ENCODE results near the gene MYBBP1A. TPM values are rescaled to one million over a fixed set of nuclear protein-coding genes. Genes with fewer than 3 reads are reported as not detected.

Gene MYBBP1A
- total and polyA plus RNA-seq, 2 of the 13 experiments (the other 11 are each of a cell fraction or from before 2014, with no cell fraction given), result 18.6 to 54.8 TPM

DNA sequence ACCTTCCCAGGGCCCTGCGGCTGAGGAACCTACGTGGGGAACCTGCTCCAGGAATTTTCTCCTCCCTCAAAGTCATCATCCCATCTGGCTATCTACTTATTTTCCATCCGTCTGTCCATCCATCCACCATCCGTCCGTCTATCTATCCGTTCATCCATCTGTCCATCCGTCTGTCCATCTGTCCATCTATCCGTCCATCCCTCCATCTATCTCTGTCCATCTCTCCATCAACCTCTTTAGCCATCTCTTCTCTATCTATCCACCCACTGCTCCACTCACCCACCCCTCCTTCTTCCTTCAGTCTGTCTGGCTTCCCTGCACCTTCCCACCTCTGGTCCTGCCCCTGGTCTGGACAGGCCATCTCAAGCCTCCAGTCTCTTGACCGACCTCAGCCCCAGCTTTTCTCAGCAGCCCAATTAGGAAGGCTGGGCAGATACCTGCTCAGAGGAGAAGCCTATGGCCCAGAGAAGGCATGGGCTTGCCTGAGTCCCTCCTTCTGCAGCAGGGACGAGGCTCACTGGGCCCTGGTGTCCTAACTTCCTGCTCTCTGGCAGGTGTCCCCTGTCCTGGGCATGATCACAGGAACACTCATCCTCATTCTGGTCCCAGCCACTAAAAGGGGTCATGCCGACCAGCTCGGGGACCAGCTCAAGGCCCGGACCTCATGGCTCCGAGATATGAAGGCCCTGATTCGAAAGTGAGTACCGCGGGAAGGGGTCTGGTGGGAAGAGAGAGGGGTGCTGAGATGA lies 23.0 kb downstream of the MYBBP1A start:
- Histone ChIP-seq H2AFZ (ENCODE audit: low read length) (no peak overlapping the region), H3K36me3 (replicated peaks in 1 of 2; ENCODE audit: control insufficient read depth in 1 of 2, insufficient read depth in 2 of 2, low read length in 2 of 2) (no peaks in the 10 kb centered on the region), H4K20me1 (ENCODE audit: insufficient read depth, low read length) (no peaks in the 10 kb centered on the region), H3K27ac (ENCODE audit: extremely low read length, insufficient read depth, low read length) (no peak overlapping the region), H3K9me3 (ENCODE audit: low read length) (no peaks in the 10 kb centered on the region), H3K27me3 (ENCODE audit: control insufficient read depth in 1 of 2, insufficient read depth in 2 of 2, low read length in 2 of 2) (peaks cover 6 to 40% of the 10 kb centered on the region in 2 experiments), H3K4me3 (replicated peaks in 1 of 3; ENCODE audit: insufficient read depth in 1 of 3, low read depth in 2 of 3, low read length in 3 of 3) (no peak overlapping the region), H3K4me2 (ENCODE audit: low read depth, low read length) (no peak overlapping the region), H3K4me1 (ENCODE audit: insufficient read depth, low read length) (peaks cover 16% of the 10 kb centered on the region), H3K9ac (ENCODE audit: insufficient read depth, low read depth, low read length) (no peak overlapping the region), H3K79me2 (ENCODE audit: insufficient read depth, low read length) (no peaks in the 10 kb centered on the region)
- intact Hi-C loops (cut with micrococcal nuclease; ENCODE audit: unreplicated experiment) (loop anchor here (5.0 kb wide), 1 partner anchor 110 kb away; no protein-coding TSS in a partner anchor), in situ Hi-C loops (cut with HindIII; ENCODE audit: extremely low pct_ligation_motif_present, low pct_unique_long_range_greater_than_20kb) (no loop called here)
- no peak for ATAC-seq
- ChIA-PET POLR2A (no interaction called here), CTCF (ENCODE audit: low intra/inter-chr PET ratio, low total read pairs) (no interaction called here)
- DNase-seq (ENCODE audit: low spot score), result no peak
- 36% methylated on average over 15 of the region's 17 CpGs for WGBS (ENCODE audit: low lambda C conversion rate)
- no peak for FAIRE-seq
- BruUV-seq (replicated peaks), result no TSS peak
- TF ChIP-seq WIZ (CRISPR knock-in tag; IDR thresholded peaks at IDR 0.05), result no peak
- TF ChIP-seq FOXJ3 (CRISPR knock-in tag; IDR thresholded peaks at IDR 0.05; ENCODE audit: borderline replicate concordance), result no peak
- no peak for TF ChIP-seq ZBTB21 (CRISPR knock-in tag; IDR thresholded peaks at IDR 0.05)
- no peak for TF ChIP-seq NR1H2 (CRISPR knock-in tag; IDR thresholded peaks at IDR 0.05; ENCODE audit: borderline replicate concordance, low read depth)
- TF ChIP-seq ZBTB20 (CRISPR knock-in tag; IDR thresholded peaks at IDR 0.05; ENCODE audit: borderline replicate concordance, low read depth), result no peak
- TF ChIP-seq HES4 (CRISPR knock-in tag; IDR thresholded peaks at IDR 0.05; ENCODE audit: borderline replicate concordance), result no peak
- TF ChIP-seq MAFK (conservative IDR thresholded peaks at IDR 0.05 in 1 of 2, IDR thresholded peaks at IDR 0.05 in 1 of 2; ENCODE audit: low read length in 2 of 2), result no peak
- TF ChIP-seq, protein P1, sequence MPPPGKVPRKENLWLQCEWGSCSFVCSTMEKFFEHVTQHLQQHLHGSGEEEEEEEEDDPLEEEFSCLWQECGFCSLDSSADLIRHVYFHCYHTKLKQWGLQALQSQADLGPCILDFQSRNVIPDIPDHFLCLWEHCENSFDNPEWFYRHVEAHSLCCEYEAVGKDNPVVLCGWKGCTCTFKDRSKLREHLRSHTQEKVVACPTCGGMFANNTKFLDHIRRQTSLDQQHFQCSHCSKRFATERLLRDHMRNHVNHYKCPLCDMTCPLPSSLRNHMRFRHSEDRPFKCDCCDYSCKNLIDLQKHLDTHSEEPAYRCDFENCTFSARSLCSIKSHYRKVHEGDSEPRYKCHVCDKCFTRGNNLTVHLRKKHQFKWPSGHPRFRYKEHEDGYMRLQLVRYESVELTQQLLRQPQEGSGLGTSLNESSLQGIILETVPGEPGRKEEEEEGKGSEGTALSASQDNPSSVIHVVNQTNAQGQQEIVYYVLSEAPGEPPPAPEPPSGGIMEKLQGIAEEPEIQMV (CRISPR knock-in tag; IDR thresholded peaks at IDR 0.05; ENCODE audit: low read depth), result no peak
- no peak for TF ChIP-seq ZNF3 (CRISPR knock-in tag; IDR thresholded peaks at IDR 0.05)
- no peak for TF ChIP-seq RFX3 (CRISPR knock-in tag; IDR thresholded peaks at IDR 0.05)
- TF ChIP-seq KAT8 (CRISPR knock-in tag; IDR thresholded peaks at IDR 0.05), result no peak
- no peak for TF ChIP-seq ZNF678 (CRISPR knock-in tag; IDR thresholded peaks at IDR 0.05)
- no peak for TF ChIP-seq ZNF292 (CRISPR knock-in tag; IDR thresholded peaks at IDR 0.05; ENCODE audit: borderline replicate concordance, low read depth)
- TF ChIP-seq ZNF30 (CRISPR knock-in tag; IDR thresholded peaks at IDR 0.05), result no peak
- TF ChIP-seq ZBTB1 (CRISPR knock-in tag; IDR thresholded peaks at IDR 0.05; ENCODE audit: borderline replicate concordance), result no peak
- TF ChIP-seq ZNF607 (CRISPR knock-in tag; IDR thresholded peaks at IDR 0.05; ENCODE audit: borderline replicate concordance), result no peak
- TF ChIP-seq ZBTB43 (CRISPR knock-in tag; conservative IDR thresholded peaks at IDR 0.05), result no peak
- no peak for TF ChIP-seq ZNF232 (CRISPR knock-in tag; IDR thresholded peaks at IDR 0.05; ENCODE audit: borderline replicate concordance)
- TF ChIP-seq GFI1 (CRISPR knock-in tag; IDR thresholded peaks at IDR 0.05; ENCODE audit: borderline replicate concordance), result no peak
